ENCODE data around the gene TBXAS1.
A peak's percentile ranks its signal among the peaks of the same experiment; 100 is the strongest.

Gene TBXAS1

GRCh38 chr7:139984642-139985539, 155.8 kb downstream of the TBXAS1 start:
- DNase-seq, result no peak
- in situ Hi-C loops (cut with HindIII; ENCODE audit: low pct_ligation_motif_present, low pct_unique_long_range_greater_than_20kb, low sequenced_read_pairs), result no loop called here

GRCh38 chr7:139985811-139986210, 156.7 kb downstream of the TBXAS1 start:
- in situ Hi-C loops (cut with HindIII; ENCODE audit: low pct_ligation_motif_present, low pct_unique_long_range_greater_than_20kb, low sequenced_read_pairs), result no loop called here
- no peak for DNase-seq

- in situ Hi-C loops (cut with HindIII; ENCODE audit: low pct_ligation_motif_present, low pct_unique_long_range_greater_than_20kb, low sequenced_read_pairs), result no loop called here
These were observed 158.8 kb downstream of the TBXAS1 start for GRCh38 chr7:139987691-139988516.

GRCh38 chr7:139989366-139990141, 160.5 kb downstream of the TBXAS1 start:
- in situ Hi-C loops (cut with HindIII; ENCODE audit: low pct_ligation_motif_present, low pct_unique_long_range_greater_than_20kb, low sequenced_read_pairs), result no loop called here
- DNase-seq, result no peak

More at GRCh38 chr7:139987691-139988516, 158.8 kb downstream of the TBXAS1 start:
- DNase-seq, result no peak

GRCh38 chr7:139990142-139990535, 161.1 kb downstream of the TBXAS1 start:
- DNase-seq, result no peak
- in situ Hi-C loops (cut with HindIII; ENCODE audit: low pct_ligation_motif_present, low pct_unique_long_range_greater_than_20kb, low sequenced_read_pairs), result no loop called here

- no peak for DNase-seq
- in situ Hi-C loops (cut with HindIII; ENCODE audit: low pct_ligation_motif_present, low pct_unique_long_range_greater_than_20kb, low sequenced_read_pairs), result no loop called here
These were observed 161.7 kb downstream of the TBXAS1 start for GRCh38 chr7:139990571-139991268.

- DNase-seq, result no peak
- in situ Hi-C loops (cut with HindIII; ENCODE audit: low pct_ligation_motif_present, low pct_unique_long_range_greater_than_20kb, low sequenced_read_pairs), result no loop called here
These were observed 162.2 kb downstream of the TBXAS1 start for GRCh38 chr7:139991269-139991666.

GRCh38 chr7:139991911-139992310, 162.8 kb downstream of the TBXAS1 start:
- DNase-seq, result no peak
- in situ Hi-C loops (cut with HindIII; ENCODE audit: low pct_ligation_motif_present, low pct_unique_long_range_greater_than_20kb, low sequenced_read_pairs), result no loop called here

GRCh38 chr7:139992353-139993044, 163.4 kb downstream of the TBXAS1 start:
- no peak for DNase-seq
- in situ Hi-C loops (cut with HindIII; ENCODE audit: low pct_ligation_motif_present, low pct_unique_long_range_greater_than_20kb, low sequenced_read_pairs), result no loop called here

- in situ Hi-C loops (cut with HindIII; ENCODE audit: low pct_ligation_motif_present, low pct_unique_long_range_greater_than_20kb, low sequenced_read_pairs), result no loop called here
- no peak for DNase-seq
These were observed 164.1 kb downstream of the TBXAS1 start for GRCh38 chr7:139993169-139993568.

- DNase-seq, result no peak
- in situ Hi-C loops (cut with HindIII; ENCODE audit: low pct_ligation_motif_present, low pct_unique_long_range_greater_than_20kb, low sequenced_read_pairs), result no loop called here
These were observed 164.5 kb downstream of the TBXAS1 start for GRCh38 chr7:139993592-139993991.

- in situ Hi-C loops (cut with HindIII; ENCODE audit: low pct_ligation_motif_present, low pct_unique_long_range_greater_than_20kb, low sequenced_read_pairs), result no loop called here
- DNase-seq, result no peak
These were observed 165.3 kb downstream of the TBXAS1 start for GRCh38 chr7:139994356-139994755.

GRCh38 chr7:139995017-139995915, 166.2 kb downstream of the TBXAS1 start:
- in situ Hi-C loops (cut with HindIII; ENCODE audit: low pct_ligation_motif_present, low pct_unique_long_range_greater_than_20kb, low sequenced_read_pairs), result no loop called here
- DNase-seq, result peak; percentile 48

GRCh38 chr7:139998572-139998971, 169.5 kb downstream of the TBXAS1 start:
- in situ Hi-C loops (cut with HindIII; ENCODE audit: low pct_ligation_motif_present, low pct_unique_long_range_greater_than_20kb, low sequenced_read_pairs), result no loop called here

GRCh38 chr7:139999516-139999915, 170.5 kb downstream of the TBXAS1 start:
- DNase-seq, result no peak
- in situ Hi-C loops (cut with HindIII; ENCODE audit: low pct_ligation_motif_present, low pct_unique_long_range_greater_than_20kb, low sequenced_read_pairs), result no loop called here

More at GRCh38 chr7:139998572-139998971, 169.5 kb downstream of the TBXAS1 start:
- DNase-seq, result no peak

- in situ Hi-C loops (cut with HindIII; ENCODE audit: low pct_ligation_motif_present, low pct_unique_long_range_greater_than_20kb, low sequenced_read_pairs), result loop anchor here (25.0 kb wide), 2 partner anchors 388 to 513 kb away; partner anchors contain the start of gene KLRG2
- DNase-seq, result no peak
These were observed 171.7 kb downstream of the TBXAS1 start for GRCh38 chr7:140000666-140001268.

Measured in ACHN (cell line).